M059J (cell line): ENCODE measurements around the gene ZNF385A. TPM values are rescaled to one million over a fixed set of nuclear protein-coding genes. Genes with fewer than 3 reads are reported as not detected.

ENCODE experiments used
- DNase-seq: peaks from one replicate; pipeline ENCODE4 v3.0.0-alpha.2; 2012; ENCODE audit warnings: low read depth
- total RNA-seq: library from RNA; depleted of rRNA; stranded (reverse); fragments of >200 nt; shearing (Covaris generic); gene quantifications from 2 replicates; pipeline ENCODE4 v1.2.3, GENCODE V29; 2014

Gene ZNF385A
- total RNA-seq, 1 experiment from 2014 or later: 4.6 TPM

GRCh38 chr12:54416687-54417603, 32.4 kb upstream of the ZNF385A start:
- DNase-seq: no peak

- no peak for DNase-seq
Observed at GRCh38 chr12:54415221-54415929, 30.8 kb upstream of the ZNF385A start.

- peak; percentile 81 for DNase-seq
Observed at GRCh38 chr12:54413284-54414190, 29.0 kb upstream of the ZNF385A start.

GRCh38 chr12:54412786-54413185, 28.3 kb upstream of the ZNF385A start:
- DNase-seq: no peak

GRCh38 chr12:54412348-54412747, 27.8 kb upstream of the ZNF385A start:
- no peak for DNase-seq

GRCh38 chr12:54411391-54412241, 27.1 kb upstream of the ZNF385A start:
- DNase-seq: peak; percentile 95

GRCh38 chr12:54409267-54409666, 24.7 kb upstream of the ZNF385A start:
- DNase-seq: no peak

GRCh38 chr12:54407183-54407905, 22.8 kb upstream of the ZNF385A start:
- DNase-seq: no peak

- DNase-seq: no peak
Observed at GRCh38 chr12:54405573-54405972, 21.0 kb upstream of the ZNF385A start.

- no peak for DNase-seq
Observed at GRCh38 chr12:54405106-54405505, 20.6 kb upstream of the ZNF385A start.

GRCh38 chr12:54404061-54405004, 19.8 kb upstream of the ZNF385A start:
- DNase-seq: peak; percentile 47

GRCh38 chr12:54401119-54401518, 16.6 kb upstream of the ZNF385A start:
- DNase-seq: no peak

- peak; percentile 82 for DNase-seq
Observed at GRCh38 chr12:54398995-54399793, 14.7 kb upstream of the ZNF385A start.

- no peak for DNase-seq
Observed at GRCh38 chr12:54398218-54398617, 13.7 kb upstream of the ZNF385A start.

GRCh38 chr12:54397157-54397556, 12.6 kb upstream of the ZNF385A start:
- DNase-seq: no peak

- DNase-seq: no peak
Observed at GRCh38 chr12:54395545-54395944, 11.0 kb upstream of the ZNF385A start.

GRCh38 chr12:54394986-54395385, 10.5 kb upstream of the ZNF385A start:
- no peak for DNase-seq

GRCh38 chr12:54394281-54394719, 9.8 kb upstream of the ZNF385A start:
- peak; percentile 61 for DNase-seq
